Measurements from ENCODE around the gene OSBPL5.

The OSBPL5 gene

DNA sequence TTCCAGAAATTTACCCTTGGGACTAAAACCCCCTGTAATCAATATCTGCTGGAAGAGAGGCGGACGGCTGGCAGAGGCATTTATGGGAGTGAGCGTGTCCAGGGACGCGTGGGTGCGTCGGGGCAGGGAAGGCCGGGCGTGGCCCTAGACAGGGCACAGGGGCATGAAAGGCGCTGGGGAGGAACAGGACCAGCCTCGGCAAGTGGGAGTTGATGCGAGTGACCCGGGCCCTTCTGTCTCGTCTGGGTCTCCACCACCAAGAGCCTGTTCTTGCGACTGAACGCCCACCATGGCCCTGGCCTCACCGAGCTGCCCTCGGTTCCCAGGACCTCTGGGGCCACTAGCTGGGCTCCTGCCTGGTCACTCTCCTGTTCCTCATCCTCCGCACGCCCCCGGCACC, 17.5 kb downstream of the OSBPL5 start:
- Histone ChIP-seq H3K27me3 (ENCODE audit: control insufficient read depth, insufficient read depth, low read length) (no peaks in the 10 kb centered on the region), H3K4me3 (ENCODE audit: low read depth, low read length) (no peak overlapping the region), H3K4me1 (ENCODE audit: control insufficient read depth, insufficient read depth, low read length) (no peaks in the 10 kb centered on the region), H3K36me3 (ENCODE audit: control insufficient read depth, insufficient read depth, low read length) (no peaks in the 10 kb centered on the region), H3K9me3 (ENCODE audit: control insufficient read depth, insufficient read depth, low read length) (no peaks in the 10 kb centered on the region), H3K9ac (ENCODE audit: low read depth, low read length) (no peak overlapping the region)

DNA sequence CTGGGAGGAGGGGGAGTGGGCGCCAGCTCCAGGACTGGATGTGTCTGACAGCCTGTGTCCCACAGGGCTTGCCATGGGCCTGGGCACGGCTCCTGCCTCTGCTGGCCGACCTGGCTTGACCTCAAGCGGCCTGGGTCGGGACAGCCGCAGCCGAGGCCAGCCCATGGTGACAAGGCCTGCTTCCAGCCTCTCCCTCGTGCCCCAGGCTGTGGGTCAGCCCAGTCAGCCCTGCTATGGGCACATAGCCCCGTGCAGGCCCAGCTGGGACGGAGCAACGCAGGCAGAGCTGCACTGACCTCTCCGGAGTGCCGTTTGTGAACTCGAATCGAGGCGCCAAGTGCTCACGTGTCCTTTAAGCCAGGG, 17.9 kb downstream of the OSBPL5 start:
- H3K9me3 ChIP-seq (ENCODE audit: control insufficient read depth, insufficient read depth, low read length), result no peaks in the 10 kb centered on the region
- no peaks in the 10 kb centered on the region for H3K27me3 ChIP-seq (ENCODE audit: control insufficient read depth, insufficient read depth, low read length)
- H3K4me3 ChIP-seq (ENCODE audit: low read depth, low read length), result no peak overlapping the region
- H3K36me3 ChIP-seq (ENCODE audit: control insufficient read depth, insufficient read depth, low read length), result no peaks in the 10 kb centered on the region
- H3K4me1 ChIP-seq (ENCODE audit: control insufficient read depth, insufficient read depth, low read length), result no peaks in the 10 kb centered on the region
- H3K9ac ChIP-seq (ENCODE audit: low read depth, low read length), result no peak overlapping the region

DNA sequence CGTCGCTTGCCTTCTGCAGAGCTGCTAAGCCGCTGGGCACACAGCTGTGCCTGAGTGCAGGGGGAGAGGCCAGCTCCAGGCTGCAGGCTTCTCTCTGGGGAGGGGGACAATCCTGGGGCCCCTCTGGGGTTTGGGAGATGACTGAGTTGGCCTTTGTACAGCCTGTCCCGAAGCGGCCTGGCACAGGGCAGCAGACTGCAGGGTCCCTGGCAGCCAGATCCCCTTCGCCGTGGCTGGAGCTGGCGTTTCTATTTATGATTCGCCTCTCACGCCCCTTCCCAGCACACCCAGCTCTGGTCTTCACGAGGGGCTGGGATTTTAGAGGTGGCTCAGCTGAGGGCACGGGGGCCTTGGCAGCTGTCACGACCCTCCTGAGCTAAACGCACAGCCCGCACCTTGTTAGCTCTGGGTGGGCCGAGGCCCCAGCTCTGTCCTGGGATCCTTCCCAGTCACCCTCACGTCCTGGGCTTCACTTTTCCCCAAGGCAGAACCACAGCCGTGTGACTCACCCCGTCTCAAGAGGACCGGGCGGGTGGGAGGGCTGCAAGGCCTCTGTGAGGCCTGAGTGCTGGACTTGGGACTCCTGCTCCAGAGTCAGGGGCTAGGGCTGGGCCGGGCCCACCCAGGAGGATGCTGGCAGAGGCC, 18.4 kb downstream of the OSBPL5 start:
- Histone ChIP-seq H3K9ac (ENCODE audit: low read depth, low read length) (peak overlapping the region; percentile 24), H3K9me3 (ENCODE audit: control insufficient read depth, insufficient read depth, low read length) (no peaks in the 10 kb centered on the region), H3K4me3 (ENCODE audit: low read depth, low read length) (no peak overlapping the region), H3K27me3 (ENCODE audit: control insufficient read depth, insufficient read depth, low read length) (no peaks in the 10 kb centered on the region), H3K36me3 (ENCODE audit: control insufficient read depth, insufficient read depth, low read length) (no peaks in the 10 kb centered on the region), H3K4me1 (ENCODE audit: control insufficient read depth, insufficient read depth, low read length) (no peaks in the 10 kb centered on the region)

DNA sequence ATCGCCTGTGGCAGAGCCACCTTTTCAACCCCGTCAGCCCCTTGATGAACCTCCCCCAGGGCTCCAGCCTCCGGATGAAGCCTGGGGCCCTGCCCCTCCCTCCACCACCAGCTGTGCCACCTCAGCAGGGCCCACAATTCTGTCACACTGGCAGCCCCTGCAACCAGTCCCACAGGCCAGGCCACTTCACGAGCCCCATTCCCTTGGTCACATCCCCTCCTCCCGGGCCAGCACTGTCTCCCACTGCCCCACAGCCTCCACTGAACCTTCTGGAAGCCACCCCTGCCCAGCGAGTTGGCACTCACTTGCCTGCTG, 19.9 kb downstream of the OSBPL5 start:
- H3K9me3 ChIP-seq (ENCODE audit: control insufficient read depth, insufficient read depth, low read length), result no peaks in the 10 kb centered on the region
- H3K27me3 ChIP-seq (ENCODE audit: control insufficient read depth, insufficient read depth, low read length), result no peaks in the 10 kb centered on the region
- no peaks in the 10 kb centered on the region for H3K36me3 ChIP-seq (ENCODE audit: control insufficient read depth, insufficient read depth, low read length)
- H3K4me3 ChIP-seq (ENCODE audit: low read depth, low read length), result no peak overlapping the region
- H3K4me1 ChIP-seq (ENCODE audit: control insufficient read depth, insufficient read depth, low read length), result no peaks in the 10 kb centered on the region
- no peak overlapping the region for H3K9ac ChIP-seq (ENCODE audit: low read depth, low read length)

DNA sequence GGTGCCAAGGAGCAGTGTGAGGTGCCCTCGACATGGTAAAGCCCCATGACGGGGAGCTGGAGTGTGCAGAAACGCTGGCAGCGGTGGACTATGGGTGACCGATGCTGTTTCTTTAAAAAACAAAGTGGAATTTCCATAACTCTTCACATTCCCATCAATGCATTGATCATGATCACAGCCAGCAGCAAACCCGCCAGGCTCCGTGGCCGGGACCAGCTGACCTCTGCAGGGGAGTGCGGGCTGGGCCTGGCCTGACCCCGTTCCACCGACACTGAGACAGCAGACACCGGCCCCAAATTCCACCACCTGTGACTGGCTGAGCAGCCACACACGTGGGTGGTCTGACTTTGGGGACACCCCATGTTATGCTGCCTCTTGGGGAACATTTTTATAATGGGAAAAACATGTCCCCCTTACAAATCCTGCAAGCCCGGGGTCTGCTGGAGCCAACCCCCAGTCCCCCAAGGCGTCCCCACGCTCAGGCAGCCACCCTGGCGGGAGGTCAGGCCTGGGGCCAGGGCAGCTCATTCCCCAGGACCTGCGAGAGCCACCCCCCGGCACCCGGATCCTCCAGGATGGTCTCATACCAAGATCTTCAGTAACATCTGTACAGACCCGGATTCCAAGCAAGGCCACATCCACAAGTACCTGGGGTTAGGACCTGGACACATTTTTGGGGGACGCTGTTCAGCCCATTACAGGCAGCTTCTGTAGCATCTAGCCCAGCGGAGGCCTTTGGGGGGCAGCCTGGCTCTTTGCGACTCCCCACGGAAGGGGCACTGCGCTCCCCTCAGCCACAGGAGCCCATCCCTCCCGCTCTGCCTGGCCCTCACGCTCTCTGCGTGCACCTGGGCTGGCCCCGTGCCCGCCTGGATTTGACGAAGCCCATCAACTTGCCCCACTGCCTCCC, 20.6 kb downstream of the OSBPL5 start:
- Histone ChIP-seq H3K36me3 (ENCODE audit: control insufficient read depth, insufficient read depth, low read length) (no peaks in the 10 kb centered on the region), H3K9me3 (ENCODE audit: control insufficient read depth, insufficient read depth, low read length) (no peaks in the 10 kb centered on the region), H3K27me3 (ENCODE audit: control insufficient read depth, insufficient read depth, low read length) (no peaks in the 10 kb centered on the region), H3K4me1 (ENCODE audit: control insufficient read depth, insufficient read depth, low read length) (no peaks in the 10 kb centered on the region), H3K4me3 (ENCODE audit: low read depth, low read length) (no peak overlapping the region), H3K9ac (ENCODE audit: low read depth, low read length) (no peak overlapping the region)

DNA sequence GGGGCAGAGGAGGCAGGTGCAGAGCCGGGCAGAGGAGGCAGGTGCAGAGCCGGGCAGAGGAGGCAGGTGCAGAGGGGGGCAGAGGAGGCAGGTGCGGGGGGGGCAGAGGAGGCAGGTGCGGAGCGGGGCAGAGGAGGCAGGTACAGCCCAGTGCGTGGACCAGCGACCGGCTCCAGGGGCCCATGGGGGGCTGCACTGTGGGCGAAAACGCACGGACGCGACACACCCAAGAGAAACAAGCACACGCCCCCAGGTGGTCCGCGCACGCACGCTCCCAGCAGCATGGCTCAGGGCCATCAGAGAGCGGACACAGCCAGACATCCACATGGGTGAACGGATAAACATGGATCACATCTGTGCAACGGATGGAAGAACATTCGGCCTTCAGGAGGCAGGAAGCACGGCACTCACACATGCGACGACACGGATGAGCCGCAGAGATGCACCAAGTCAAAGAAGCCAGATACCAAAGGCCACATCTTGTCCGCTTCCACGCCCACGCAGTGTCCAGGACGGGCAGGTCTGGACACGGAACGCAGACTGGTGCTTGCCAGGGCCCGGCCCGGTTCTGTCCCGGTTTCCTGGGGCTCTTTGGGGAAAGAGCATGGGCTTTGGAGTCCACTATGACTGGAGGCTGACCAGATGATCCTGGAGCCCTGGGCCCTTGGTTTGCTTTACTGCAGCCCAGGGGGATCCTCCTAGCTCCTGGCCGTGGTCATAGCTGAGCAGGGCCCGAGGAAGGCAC, 21.8 kb downstream of the OSBPL5 start:
- Histone ChIP-seq H3K4me1 (ENCODE audit: control insufficient read depth, insufficient read depth, low read length) (no peaks in the 10 kb centered on the region), H3K4me3 (ENCODE audit: low read depth, low read length) (no peak overlapping the region), H3K36me3 (ENCODE audit: control insufficient read depth, insufficient read depth, low read length) (no peaks in the 10 kb centered on the region), H3K9ac (ENCODE audit: low read depth, low read length) (no peak overlapping the region), H3K9me3 (ENCODE audit: control insufficient read depth, insufficient read depth, low read length) (no peaks in the 10 kb centered on the region), H3K27me3 (ENCODE audit: control insufficient read depth, insufficient read depth, low read length) (no peaks in the 10 kb centered on the region)

DNA sequence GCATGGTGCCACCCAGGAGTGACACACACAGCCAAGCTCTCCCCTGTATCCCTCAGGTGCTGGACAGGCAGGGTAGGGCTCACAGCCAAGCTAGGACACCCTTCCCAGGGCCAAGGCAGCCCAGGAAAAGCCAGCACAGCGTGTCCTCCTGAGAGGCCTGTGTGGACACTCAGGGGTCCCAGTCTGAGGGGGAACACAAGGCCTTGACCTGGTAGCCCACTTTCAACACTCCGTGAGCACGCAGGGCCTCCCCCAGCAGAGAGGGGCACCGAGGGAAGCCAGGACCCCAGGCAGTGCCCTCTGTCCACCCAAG, 24.9 kb downstream of the OSBPL5 start:
- Histone ChIP-seq H3K9me3 (ENCODE audit: control insufficient read depth, insufficient read depth, low read length) (no peaks in the 10 kb centered on the region), H3K4me1 (ENCODE audit: control insufficient read depth, insufficient read depth, low read length) (no peaks in the 10 kb centered on the region), H3K27me3 (ENCODE audit: control insufficient read depth, insufficient read depth, low read length) (no peaks in the 10 kb centered on the region), H3K9ac (ENCODE audit: low read depth, low read length) (no peak overlapping the region), H3K4me3 (ENCODE audit: low read depth, low read length) (no peak overlapping the region), H3K36me3 (ENCODE audit: control insufficient read depth, insufficient read depth, low read length) (no peaks in the 10 kb centered on the region)

DNA sequence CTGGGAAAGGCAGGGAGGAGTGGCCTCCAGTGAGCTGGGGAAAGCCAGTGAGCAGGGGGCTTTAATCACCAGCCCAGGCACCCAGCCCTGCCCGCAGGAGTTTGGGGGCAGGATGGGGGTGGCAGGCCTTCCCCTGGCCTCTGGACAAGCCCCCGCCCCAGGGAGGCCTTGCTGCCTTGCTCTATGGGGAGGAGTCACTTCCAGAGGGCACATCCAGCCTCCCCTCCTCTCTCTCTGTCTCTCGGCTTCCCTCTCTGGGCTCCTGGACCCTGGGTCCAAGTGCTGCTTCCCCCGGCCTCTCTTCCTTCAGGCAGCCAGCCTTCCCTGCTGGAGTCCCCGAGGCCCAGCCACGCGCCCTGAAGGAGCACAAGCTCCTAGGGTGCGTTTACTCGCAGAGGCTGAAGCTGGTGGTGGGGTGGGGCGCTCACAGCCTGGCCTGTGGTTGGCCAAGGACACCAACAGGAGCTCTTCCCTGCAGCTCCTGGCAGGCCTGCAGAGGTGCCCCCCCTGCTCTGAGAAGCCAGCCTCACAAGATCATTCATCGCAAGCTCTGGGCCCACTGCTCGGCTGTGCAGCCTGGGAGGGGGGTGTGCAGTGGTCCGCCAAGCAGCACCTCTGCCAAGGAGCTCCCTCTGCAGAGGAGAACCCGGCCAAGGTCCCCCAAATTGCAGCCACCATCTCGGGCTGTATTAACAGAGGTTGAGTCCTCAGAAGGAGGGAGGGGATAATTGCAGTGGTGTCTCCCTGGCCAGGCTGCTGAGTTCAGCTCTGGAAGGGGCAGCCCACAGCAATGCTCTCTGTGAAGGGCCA, 25.4 kb downstream of the OSBPL5 start:
- Histone ChIP-seq H3K9ac (ENCODE audit: low read depth, low read length) (no peak overlapping the region), H3K36me3 (ENCODE audit: control insufficient read depth, insufficient read depth, low read length) (no peaks in the 10 kb centered on the region), H3K4me1 (ENCODE audit: control insufficient read depth, insufficient read depth, low read length) (no peaks in the 10 kb centered on the region)

DNA sequence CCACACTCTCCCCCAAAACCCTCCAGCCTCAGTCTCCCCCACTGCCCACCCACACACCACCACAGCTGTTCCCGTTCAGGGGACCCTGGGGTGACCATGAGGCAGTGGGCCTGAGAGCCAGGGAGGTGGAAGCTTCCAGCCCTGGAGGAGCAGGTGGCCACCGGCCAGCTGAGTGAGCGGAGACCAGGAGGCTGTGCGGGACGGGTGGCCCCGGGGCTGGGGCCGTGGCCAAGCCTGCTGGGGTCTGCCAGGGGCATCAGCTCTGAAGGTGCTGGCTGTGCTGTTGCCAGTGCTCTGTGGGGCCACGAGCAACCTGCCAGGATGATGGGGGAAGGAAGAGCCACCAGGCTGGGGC, 26.0 kb downstream of the OSBPL5 start:
- no peaks in the 10 kb centered on the region for H3K4me1 ChIP-seq (ENCODE audit: control insufficient read depth, insufficient read depth, low read length)
- H3K9ac ChIP-seq (ENCODE audit: low read depth, low read length), result no peak overlapping the region
- H3K4me3 ChIP-seq (ENCODE audit: low read depth, low read length), result no peak overlapping the region
- no peaks in the 10 kb centered on the region for H3K9me3 ChIP-seq (ENCODE audit: control insufficient read depth, insufficient read depth, low read length)
- no peaks in the 10 kb centered on the region for H3K36me3 ChIP-seq (ENCODE audit: control insufficient read depth, insufficient read depth, low read length)
- no peaks in the 10 kb centered on the region for H3K27me3 ChIP-seq (ENCODE audit: control insufficient read depth, insufficient read depth, low read length)

More for the DNA sequence above, 25.4 kb downstream of the OSBPL5 start:
- Histone ChIP-seq H3K27me3 (ENCODE audit: control insufficient read depth, insufficient read depth, low read length) (no peaks in the 10 kb centered on the region), H3K4me3 (ENCODE audit: low read depth, low read length) (no peak overlapping the region), H3K9me3 (ENCODE audit: control insufficient read depth, insufficient read depth, low read length) (no peaks in the 10 kb centered on the region)

DNA sequence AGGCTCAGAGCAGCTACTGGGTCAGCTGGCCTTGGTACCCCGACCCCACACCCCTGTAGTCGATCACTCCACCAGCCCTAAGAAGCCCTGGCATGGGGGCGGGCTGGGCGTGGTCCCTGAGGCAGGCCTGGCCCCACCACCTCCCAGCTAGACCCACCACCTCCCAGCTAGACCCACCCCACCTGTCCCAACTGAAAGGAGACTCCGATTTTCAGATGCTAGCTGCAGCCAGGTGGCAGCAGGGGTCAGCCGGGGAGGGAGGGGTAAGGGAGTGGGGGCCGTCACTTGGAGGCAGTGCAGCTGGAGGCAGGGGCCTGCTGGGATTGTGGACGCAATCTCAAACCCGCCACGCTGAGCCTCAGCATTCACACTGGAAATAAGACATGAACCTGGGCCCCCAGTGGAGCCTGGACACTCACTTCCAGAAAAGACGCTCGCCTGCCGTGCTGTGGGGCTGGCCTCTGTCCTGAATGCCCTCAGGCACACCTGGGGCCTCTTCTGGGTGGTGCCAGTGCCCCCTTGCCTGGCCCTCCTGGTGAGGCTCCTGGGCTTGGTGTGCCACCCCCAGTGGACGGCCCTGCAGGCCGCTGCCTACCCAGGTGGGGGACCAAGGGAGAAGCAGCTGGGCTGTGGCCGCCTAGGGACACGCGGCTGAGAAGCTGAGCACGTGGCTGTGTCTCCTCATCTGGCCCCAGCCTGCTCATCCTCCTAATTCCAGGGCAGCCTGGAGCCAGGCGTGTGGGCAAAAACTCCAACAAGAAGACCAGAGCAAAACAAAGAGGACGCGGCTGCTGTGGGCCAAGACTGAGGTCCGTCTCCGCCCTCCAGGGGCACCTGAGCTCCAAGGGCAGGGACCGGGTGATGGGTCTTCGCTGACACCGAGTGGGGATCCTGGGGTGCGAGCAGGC, 26.7 kb downstream of the OSBPL5 start:
- no peak overlapping the region for H3K4me3 ChIP-seq (ENCODE audit: low read depth, low read length)
- no peaks in the 10 kb centered on the region for H3K27me3 ChIP-seq (ENCODE audit: control insufficient read depth, insufficient read depth, low read length)
- no peaks in the 10 kb centered on the region for H3K4me1 ChIP-seq (ENCODE audit: control insufficient read depth, insufficient read depth, low read length)
- no peaks in the 10 kb centered on the region for H3K9me3 ChIP-seq (ENCODE audit: control insufficient read depth, insufficient read depth, low read length)
- H3K36me3 ChIP-seq (ENCODE audit: control insufficient read depth, insufficient read depth, low read length), result no peaks in the 10 kb centered on the region
- no peak overlapping the region for H3K9ac ChIP-seq (ENCODE audit: low read depth, low read length)

All from iPS-15b (cell line).